ENCODE data around the gene ATP10B.

Gene ATP10B

DNA sequence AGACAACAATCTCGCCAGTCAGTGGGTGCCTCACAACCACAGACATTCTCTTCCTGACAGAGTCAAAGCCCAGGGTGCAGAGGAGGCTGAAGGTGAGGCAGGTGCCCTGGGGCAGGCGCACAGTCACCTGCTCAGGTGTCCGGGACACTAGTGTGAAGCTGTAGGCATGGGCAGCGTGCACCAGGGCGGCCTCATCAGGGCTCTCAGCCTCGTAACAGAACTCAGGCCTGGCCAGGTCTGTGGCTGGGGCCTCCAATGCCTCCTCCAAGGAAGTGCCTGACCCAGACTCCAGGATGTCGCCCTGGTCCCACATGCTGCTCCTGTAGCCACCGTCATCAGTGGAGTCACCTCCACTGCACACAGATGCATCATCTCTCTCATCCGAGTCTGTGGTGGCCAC lies 231.6 kb downstream of the ATP10B start:
- DNase-seq (ENCODE audit: low read depth, low spot score): no peak
- H3K4me3 ChIP-seq (ENCODE audit: low read length): no peak overlapping the region

GRCh38 chr5:160619381-160619780 lies 232.6 kb downstream of the ATP10B start:
- DNase-seq (ENCODE audit: low read depth, low spot score): no peak
- H3K4me3 ChIP-seq (ENCODE audit: low read length): no peak overlapping the region

- DNase-seq (ENCODE audit: low read depth, low spot score): no peak
Measured at GRCh38 chr5:160618286-160618685, 233.7 kb downstream of the ATP10B start.

GRCh38 chr5:160616712-160617497 lies 235.1 kb downstream of the ATP10B start:
- peak; percentile 45 for DNase-seq (ENCODE audit: low read depth, low spot score)
- H3K4me3 ChIP-seq (ENCODE audit: low read length): no peak overlapping the region

More at GRCh38 chr5:160618286-160618685, 233.7 kb downstream of the ATP10B start:
- H3K4me3 ChIP-seq (ENCODE audit: low read length): no peak overlapping the region

DNA sequence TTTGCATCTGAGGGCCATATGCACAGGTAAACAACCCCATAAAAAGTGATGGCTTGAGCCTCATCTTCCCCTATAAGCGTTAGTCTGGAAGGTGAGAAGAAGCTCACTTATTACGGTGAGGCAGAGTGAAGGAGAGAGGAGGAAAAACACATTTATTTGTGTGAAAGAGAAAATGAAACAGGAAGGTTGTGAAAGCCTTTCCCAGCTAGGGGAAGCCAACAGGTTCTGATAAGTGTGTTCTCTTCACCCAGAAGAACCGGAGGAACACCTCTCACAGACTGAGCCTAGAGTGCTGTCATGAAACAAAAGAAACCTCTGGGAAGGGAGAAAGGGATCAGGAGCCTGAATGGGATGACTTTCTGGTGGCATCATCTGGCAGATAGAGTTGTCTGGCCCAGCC lies 237.9 kb downstream of the ATP10B start:
- H3K4me3 ChIP-seq (ENCODE audit: low read length): no peak overlapping the region
- DNase-seq (ENCODE audit: low read depth, low spot score): no peak

DNA sequence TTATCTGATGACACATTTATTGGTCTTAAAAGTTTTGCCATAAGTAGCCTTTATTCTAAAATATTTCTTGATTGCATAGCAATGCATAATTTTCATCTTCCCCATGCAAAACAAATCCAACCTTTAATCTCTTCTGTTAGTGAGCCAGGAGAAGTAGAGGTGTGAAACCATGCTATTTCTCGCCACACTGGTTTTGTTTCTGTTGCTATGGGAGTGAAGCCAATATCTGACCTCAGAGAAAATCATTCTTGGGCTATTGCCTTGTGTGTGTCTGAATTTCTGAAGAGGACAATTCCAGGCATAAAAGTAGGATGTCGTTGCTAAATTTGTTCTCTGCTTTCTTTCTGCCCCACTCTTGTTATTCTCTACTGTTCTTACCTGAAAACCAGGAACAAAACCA lies 246.7 kb downstream of the ATP10B start:
- H3K4me3 ChIP-seq (ENCODE audit: low read length): no peak overlapping the region
- DNase-seq (ENCODE audit: low read depth, low spot score): no peak

DNA sequence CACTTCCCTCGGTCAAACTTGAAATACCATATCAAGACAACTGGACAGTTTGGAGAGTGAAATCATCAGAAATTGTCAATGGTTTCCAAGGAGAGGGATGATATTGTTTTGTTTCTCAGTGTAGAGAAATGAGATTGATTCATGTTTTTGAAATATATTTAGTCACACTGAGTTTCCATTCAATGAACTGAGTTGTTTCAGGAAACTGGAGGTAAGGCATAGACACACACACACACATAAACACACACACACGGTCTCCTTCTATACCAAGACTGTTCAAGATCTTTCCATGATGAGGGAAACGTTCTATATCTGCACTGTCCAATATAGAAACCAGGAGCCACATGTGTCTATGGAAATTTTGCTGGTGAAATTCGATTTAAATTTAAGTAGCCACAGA lies 247.5 kb downstream of the ATP10B start:
- H3K4me3 ChIP-seq (ENCODE audit: low read length): no peak overlapping the region

GRCh38 chr5:160602744-160603143 lies 249.3 kb downstream of the ATP10B start:
- no peak for DNase-seq (ENCODE audit: low read depth, low spot score)
- no peak overlapping the region for H3K4me3 ChIP-seq (ENCODE audit: low read length)

More for the DNA sequence above, 247.5 kb downstream of the ATP10B start:
- DNase-seq (ENCODE audit: low read depth, low spot score): no peak

GRCh38 chr5:160601046-160601445 lies 251.0 kb downstream of the ATP10B start:
- no peak for DNase-seq (ENCODE audit: low read depth, low spot score)
- H3K4me3 ChIP-seq (ENCODE audit: low read length): no peak overlapping the region

GRCh38 chr5:160573318-160573717 lies 278.7 kb downstream of the ATP10B start:
- no peak overlapping the region for H3K4me3 ChIP-seq (ENCODE audit: low read length)
- no peak for DNase-seq (ENCODE audit: low read depth, low spot score)

DNA sequence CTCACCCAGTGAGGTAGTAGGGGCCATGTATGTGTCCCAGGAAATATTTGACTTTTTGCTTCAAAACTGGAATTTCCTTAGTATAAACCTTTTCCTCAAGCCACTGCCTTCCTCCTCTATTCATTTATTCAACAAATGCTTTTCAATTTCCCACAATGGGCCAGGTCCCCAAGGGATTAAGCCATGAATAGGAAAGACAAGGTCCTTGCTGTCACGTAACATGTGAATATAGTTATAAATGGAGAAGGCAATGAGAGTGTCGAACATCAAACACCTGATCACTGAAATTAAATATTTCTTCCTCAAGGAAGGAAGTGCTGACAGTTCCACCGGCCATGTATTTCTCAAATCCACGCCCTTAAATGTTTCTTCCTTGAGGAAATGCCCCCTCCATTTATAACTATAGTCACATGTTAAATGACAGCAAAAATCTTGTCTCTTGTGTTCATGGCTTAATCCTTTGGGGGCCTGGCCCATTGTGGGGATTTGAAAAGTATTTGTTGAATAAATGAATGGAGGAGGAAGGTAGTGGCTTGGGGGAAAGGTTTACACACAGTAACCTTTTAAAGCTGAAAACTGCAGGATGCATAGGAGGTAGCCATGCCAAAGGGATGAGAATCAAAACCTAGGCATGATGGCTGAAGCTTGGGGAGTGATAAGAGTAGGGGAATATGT lies 284.8 kb downstream of the ATP10B start:
- H3K4me3 ChIP-seq (ENCODE audit: low read length): no peak overlapping the region
- DNase-seq (ENCODE audit: low read depth, low spot score): no peak

GRCh38 chr5:160565376-160565775 lies 286.6 kb downstream of the ATP10B start:
- no peak overlapping the region for H3K4me3 ChIP-seq (ENCODE audit: low read length)
- no peak for DNase-seq (ENCODE audit: low read depth, low spot score)

- H3K4me3 ChIP-seq (ENCODE audit: low read length): no peak overlapping the region
- DNase-seq (ENCODE audit: low read depth, low spot score): no peak
Measured at GRCh38 chr5:160556846-160557245, 295.2 kb downstream of the ATP10B start.

GRCh38 chr5:160555971-160556631 lies 295.9 kb downstream of the ATP10B start:
- DNase-seq (ENCODE audit: low read depth, low spot score): no peak
- no peak overlapping the region for H3K4me3 ChIP-seq (ENCODE audit: low read length)

GRCh38 chr5:160555581-160555970 lies 296.4 kb downstream of the ATP10B start:
- no peak overlapping the region for H3K4me3 ChIP-seq (ENCODE audit: low read length)
- DNase-seq (ENCODE audit: low read depth, low spot score): no peak

DNA sequence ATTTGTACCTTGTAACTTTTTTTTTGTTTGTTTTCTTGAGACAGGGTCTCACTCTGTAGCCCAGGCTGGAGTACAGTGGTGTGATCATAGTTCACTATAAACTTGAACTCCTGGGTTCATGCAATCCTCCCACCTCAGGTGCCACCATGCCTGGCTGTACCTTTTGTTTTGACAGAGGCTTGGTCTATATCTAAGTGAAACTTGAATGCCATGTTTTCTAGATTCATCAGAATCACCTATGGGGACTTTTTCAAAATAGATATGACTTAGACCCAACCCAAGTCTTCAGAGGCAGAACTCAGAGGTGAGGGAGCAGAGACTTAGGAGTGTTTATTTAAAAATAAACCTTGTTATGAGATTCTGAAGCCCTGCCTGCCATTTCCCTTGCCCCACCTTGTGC lies 301.9 kb downstream of the ATP10B start:
- H3K4me3 ChIP-seq (ENCODE audit: low read length): no peak overlapping the region
- no peak for DNase-seq (ENCODE audit: low read depth, low spot score)

DNA sequence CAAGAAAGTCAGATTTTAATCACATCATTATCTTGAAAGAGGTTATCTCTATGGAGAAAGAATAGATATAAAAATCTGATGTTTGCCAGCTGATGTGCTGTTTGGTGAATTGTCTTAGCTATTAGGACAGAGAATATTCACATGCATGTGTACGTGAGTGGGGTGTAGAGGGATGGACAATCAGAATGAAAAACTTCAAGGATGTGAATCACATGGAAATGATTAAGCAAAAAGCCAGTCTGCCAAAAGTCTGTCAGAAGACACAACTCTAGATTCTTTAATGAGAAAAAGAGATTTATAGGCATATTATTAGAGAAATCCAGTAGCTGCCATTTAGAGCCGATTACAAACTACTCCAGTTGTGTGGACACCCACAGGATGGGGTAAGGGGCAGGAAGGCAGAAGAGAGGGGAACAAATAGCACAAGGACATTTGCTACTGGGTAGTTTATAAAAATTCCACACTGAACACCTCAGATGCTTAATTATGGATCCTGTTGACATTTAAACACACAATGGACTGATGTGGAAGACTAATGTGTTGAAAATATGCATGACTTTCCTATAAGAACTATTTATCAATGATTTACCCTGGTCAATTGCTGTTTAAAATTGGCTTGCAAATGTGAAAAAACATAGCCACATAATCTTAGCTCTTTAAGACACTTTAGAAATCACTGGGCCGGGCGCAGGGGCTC lies 302.9 kb downstream of the ATP10B start:
- no peak overlapping the region for H3K4me3 ChIP-seq (ENCODE audit: low read length)
- no peak for DNase-seq (ENCODE audit: low read depth, low spot score)

DNA sequence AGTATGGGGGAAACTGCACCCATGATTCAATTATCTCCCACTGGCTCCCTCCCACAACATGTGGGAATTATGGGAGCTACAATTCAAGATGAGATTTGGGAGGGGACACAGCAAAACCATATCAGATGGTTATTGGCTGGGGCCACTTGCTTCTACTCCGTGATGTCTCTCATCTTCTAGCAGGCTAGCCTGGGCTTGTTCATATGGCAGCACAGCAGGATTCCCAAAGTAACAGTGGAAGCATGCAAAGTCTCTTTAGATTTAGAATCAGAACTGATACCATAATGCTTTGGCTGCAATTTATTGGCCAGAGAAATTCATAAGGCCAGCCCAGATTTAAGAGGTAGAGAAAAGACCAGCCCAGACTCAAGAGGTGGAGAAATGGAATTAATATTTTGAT lies 304.1 kb downstream of the ATP10B start:
- H3K4me3 ChIP-seq (ENCODE audit: low read length): no peak overlapping the region
- no peak for DNase-seq (ENCODE audit: low read depth, low spot score)

DNA sequence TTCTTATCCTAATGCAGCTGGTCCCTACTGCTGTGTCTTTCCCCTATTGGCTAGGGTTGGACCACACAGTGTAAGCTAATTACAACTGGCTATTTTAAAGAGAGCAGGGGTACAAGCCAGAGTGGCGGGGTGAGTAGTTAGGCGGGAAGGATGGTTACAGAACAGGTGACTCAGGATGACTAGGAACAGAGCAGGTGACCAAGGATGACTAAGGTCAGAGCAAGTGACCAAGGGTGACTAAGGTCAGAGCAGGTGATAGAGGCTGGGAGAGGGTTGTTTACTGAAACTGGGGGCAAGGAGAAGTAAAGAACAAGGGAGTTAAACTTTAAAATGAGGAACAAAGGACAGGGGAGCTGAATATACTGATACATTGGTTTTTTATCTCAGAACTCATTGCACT lies 304.9 kb downstream of the ATP10B start:
- DNase-seq (ENCODE audit: low read depth, low spot score): no peak
- no peak overlapping the region for H3K4me3 ChIP-seq (ENCODE audit: low read length)

DNA sequence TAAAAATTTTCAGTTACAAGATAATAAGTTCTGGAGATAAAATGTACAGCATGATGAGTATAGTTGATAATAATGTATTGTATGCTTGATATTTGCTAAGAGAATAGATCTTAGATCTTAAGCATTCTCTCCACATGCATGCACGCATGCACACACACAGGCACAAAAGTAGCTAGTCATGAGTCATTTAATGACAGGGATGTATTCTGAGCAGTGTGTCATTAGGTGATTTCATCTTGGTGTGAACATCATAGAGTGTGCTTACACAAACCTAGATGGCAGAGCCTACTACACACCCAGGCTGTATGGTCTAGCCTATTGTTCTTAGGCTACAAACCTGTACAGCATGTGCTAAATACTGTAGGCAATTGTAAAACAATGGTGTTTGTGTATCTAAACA lies 306.2 kb downstream of the ATP10B start:
- H3K4me3 ChIP-seq (ENCODE audit: low read length): no peak overlapping the region
- no peak for DNase-seq (ENCODE audit: low read depth, low spot score)
